ENCODE data around the gene PLA2G3. TPM values are rescaled to one million over a fixed set of nuclear protein-coding genes. Genes with fewer than 3 reads are reported as not detected.
"Not testable (repeated sequence)": the region's sequence is repeated elsewhere in the genome, so short reads cannot be mapped to it uniquely, and the experiment has no call there.

Gene PLA2G3
- total RNA-seq, 1 donor from 2014 or later, result not detected

DNA sequence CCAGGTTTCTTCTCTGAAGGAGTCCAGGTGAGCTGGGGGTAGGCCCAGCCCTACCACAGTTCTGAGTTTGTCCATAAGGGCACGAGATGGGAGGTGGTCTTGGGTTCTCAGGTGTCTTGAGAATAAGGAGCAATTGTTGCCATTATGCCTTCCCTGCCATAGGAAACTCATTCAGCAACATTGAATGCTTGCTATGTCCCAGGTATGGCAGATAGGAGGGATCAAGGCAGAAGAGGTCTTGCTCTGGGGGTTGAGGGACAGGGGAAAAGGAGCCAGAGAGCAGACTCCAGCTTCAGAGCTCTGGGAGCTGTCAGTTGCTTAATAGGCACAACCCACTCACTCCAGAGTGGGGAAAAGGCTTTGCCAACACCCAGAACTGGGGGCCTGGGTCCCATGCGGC lies 37.2 kb downstream of the PLA2G3 start:
- intact Hi-C loops (cut with micrococcal nuclease), result no loop called here

DNA sequence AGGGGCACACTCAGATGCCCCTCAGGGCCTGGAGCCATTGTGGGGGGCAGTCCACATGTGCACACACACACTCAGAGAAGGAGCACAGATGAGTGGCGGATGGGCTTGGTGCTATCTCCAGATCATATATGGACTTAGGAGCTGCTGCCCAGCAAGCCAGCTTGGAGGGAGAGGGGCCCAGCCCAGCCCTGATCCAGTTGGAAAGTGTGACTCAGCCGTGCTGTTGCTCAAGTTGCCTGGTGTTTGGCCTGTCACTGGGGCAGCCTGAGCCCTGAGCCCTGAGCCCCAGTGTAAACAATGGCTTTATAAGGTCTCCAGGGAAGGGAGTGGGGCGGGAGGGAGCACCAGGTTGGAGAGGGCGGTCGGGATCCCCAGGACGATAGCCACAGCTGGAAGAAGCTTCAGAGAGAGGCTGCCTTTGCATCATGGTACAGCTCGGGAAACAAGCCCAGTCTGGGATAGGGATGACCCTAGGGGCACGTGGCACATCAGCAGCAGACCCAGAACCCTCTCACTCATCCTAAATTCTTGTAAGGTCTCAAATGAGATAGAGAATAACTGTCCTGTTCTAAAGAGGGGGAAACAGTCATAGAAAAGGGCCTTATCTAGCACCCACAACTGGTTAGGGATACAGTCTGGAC lies 37.7 kb downstream of the PLA2G3 start:
- intact Hi-C loops (cut with micrococcal nuclease), result no loop called here

DNA sequence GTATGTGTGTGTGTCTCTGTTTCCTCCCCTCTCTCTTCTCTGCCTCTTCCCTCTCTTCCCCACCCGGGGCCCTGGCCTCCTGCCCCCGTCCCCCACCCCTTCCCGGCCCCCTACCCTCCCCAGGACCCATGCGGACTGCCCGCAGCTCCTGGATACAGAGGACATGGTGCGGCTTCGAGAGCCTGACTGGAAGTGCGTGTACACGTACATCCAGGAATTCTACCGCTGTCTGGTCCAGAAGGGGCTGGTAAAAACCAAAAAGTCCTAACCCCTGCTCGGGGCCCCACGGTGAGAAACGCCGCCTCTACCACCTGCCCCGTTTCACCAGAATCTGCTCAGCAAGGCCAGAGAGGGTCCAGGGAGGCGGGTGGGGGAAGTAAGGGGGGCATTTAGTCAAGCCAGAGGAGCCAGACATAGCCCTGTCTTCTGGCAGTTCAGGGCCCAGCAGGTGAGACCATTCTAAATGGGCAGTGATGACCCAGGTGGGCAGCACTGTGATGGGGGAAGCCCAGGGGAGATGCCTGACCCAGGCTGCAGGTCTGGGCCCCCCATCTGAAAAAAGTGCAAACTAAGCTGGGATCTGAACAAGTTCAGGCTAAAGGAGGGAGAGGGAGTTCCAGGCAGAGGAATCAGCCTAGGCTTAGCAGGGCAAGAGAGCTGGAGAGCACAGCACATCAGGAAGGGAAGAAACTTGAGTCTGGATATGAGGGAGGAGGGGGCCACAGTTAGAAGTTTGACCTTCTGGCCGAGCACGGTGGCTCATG lies 39.4 kb downstream of the PLA2G3 start:
- intact Hi-C loops (cut with micrococcal nuclease), result no loop called here

- intact Hi-C loops (cut with micrococcal nuclease), result no loop called here
These were observed 40.2 kb downstream of the PLA2G3 start for GRCh38 chr22:31099841-31100761.

DNA sequence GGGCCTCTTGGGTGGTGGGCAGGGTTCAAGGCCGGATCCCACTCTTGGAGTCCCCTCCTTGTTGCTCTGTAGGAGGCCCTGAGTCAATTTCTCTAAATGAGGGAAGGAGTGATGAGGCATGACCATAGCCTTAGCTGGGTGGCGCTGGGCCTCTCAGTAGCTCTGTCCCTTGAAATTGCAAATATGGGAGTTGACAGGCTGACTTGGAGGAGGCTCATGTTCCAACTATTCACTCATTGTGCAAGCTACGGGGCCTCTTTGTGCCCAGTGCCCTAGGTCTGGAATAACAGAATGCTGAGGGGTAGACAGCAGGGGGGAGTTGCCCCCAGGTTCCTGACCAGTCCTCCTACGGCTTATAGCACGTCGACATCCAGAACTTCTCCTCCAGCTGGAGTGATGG lies 40.9 kb downstream of the PLA2G3 start:
- intact Hi-C loops (cut with micrococcal nuclease), result no loop called here

DNA sequence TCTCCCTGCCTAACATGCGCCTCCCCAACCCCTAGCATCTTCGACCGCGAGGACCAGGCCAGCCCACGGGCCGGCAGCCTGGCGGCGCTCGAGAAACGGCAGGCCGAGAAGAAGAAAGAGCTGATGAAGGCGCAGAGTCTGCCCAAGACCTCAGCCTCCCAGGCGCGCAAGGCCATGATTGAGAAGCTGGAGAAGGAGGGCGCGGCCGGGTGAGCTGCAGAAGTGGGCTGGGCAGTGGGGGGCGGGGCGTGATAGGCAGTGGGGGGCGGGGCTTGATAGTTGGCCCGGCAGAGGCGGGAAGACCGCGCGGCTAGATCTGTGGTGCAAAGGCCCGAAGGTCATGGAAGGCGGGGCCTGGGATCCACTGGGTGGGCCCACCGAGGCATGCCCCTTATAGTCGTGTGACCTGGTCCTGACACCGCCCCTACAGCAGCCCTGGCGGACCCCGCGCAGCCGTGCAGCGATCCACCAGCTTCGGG lies 41.6 kb downstream of the PLA2G3 start:
- intact Hi-C loops (cut with micrococcal nuclease), result no loop called here

DNA sequence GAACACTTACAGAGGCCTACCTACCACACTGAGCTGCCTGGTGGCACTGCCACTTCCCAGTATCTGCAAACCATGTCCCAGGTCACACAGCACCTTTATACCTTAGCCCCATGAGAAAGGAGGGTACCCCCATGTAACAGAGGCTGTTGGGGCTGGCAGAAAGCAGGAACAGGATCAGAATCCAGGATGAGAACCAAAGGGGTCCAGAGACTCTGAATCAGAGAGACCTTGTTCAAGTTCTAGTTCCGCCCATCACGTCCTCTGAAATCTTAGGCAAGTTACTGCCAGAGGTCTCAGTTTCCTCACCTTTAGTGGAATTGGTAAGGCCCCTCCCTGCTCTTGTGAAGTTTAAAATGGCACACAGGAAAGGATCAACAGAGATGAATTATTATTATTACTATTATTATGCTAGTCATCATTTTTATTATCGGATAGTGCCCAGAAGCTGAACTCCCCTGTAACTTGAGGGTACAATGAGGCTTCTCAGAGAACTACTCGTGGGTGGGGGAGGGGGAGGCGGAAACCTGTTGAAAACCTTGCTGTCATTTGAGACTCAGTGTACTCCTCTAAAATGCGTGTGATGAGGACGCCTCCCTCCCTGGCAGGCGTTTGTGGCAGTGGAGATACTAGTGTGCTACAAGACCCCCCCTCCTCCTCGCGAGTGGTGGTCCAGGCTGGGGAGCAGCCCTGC lies 42.2 kb downstream of the PLA2G3 start:
- intact Hi-C loops (cut with micrococcal nuclease), result no loop called here

DNA sequence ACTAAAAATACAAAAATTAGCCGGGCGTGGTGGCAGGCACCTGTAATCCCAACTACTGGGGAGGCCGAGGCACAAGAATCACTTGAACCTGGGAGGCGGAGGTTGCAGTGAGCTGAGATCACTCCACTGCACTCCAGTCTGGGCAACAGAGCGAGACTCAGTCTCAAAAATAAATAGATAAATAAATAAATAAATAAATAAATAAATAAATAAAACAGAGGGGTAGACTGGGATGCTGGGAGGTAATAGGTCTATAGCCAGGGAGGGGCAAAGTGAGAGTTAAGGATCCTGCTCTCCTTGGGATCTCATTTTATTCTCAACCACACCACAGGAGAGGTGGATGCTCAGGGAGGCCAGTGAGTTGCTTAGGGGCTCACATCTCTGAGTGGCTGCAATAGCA lies 42.8 kb downstream of the PLA2G3 start:
- intact Hi-C loops (cut with micrococcal nuclease), result not testable (repeated sequence)

DNA sequence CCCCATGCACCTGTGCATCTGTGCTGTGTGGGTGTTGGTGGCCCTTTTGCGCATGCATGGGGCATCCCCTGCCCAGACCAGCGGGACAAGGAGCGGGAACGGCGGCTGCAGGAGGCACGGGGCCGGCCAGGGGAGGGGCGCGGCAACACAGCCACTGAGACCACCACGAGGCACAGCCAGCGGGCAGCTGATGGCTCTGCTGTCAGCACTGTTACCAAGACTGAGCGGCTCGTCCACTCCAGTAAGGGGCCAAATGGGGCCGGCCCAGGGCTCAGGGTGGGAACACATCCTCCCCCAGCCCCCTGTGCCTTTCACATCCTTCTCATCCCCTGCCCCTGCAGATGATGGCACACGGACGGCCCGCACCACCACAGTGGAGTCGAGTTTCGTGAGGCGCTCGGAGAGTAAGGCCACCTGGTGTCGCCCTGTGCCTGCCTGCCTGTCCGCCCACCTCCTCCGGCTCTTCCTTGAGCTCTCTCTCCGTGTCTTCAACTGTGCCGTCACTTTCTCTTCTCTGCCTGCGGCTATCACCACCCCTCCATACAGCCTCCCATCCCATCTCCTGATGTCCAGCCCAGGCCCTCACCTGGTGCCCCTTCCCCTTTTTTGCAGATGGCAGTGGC lies 43.5 kb downstream of the PLA2G3 start:
- intact Hi-C loops (cut with micrococcal nuclease), result no loop called here

- intact Hi-C loops (cut with micrococcal nuclease), result no loop called here
These were observed 44.6 kb downstream of the PLA2G3 start for GRCh38 chr22:31095637-31096249.

DNA sequence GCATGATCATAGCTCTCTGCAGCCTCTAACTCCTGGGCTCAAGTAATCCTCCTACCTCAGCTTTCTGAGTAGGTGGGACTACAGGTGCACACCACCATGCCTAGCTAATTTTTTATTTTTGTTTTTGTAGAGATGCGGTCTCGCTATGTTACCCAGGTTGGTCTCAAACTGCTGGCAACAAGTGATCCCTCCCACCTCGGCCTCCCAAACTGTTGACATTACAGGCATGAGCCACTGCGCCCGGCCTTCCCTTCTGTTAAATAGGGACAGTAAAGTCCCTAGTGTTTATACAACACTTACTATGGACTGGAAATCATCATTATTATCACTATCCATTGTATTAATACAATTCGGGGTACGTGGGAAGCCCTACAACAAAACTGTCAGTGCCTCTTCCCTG lies 45.6 kb downstream of the PLA2G3 start:
- intact Hi-C loops (cut with micrococcal nuclease), result no loop called here

GRCh38 chr22:31094021-31094551 lies 46.2 kb downstream of the PLA2G3 start:
- intact Hi-C loops (cut with micrococcal nuclease), result no loop called here

- intact Hi-C loops (cut with micrococcal nuclease), result no loop called here
These were observed 47.0 kb downstream of the PLA2G3 start for GRCh38 chr22:31093086-31093850.

- intact Hi-C loops (cut with micrococcal nuclease), result no loop called here
These were observed 48.1 kb downstream of the PLA2G3 start for GRCh38 chr22:31092161-31092560.

- intact Hi-C loops (cut with micrococcal nuclease), result no loop called here
These were observed 49.0 kb downstream of the PLA2G3 start for GRCh38 chr22:31091106-31091975.

DNA sequence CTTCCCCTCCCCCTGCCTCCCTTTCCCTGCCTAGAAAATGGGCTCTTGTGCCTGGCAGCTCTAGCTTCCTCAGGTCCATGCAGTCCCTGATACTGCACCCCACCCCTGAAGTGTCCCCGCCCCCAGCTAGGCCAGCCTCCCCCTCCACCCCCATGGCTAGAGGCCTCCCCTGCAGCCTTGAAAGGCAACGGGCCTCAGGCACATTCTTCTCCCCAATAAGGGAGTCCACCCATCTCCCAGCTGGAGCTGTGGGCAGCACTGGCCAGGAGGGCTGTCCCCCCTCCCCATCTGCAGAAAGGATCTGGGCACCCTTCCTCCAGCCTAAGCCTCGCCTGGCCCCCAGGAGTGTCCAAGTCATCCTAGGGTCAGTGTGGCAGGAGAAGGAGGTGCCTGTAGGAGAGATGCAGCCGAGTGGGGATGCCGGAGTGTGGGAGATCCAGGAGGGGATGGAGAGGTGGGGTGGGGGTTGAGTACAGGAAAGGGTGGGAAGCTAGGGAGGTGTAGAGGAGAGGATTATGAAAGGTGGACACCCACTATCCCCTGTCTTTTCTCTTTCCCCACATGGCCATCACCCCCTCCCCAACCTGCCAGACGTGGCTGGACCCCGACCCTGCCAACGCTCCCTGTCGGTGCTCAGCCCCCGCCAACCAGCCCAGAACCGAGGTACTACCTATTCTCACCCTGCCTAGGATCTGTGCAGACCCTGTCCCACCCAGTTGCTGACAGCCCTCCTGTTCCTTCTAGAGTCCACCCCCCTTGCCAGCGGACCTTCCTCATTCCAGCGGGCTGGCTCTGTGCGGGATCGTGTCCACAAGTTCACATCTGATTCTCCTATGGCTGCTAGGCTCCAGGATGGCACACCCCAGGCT lies 49.9 kb downstream of the PLA2G3 start:
- intact Hi-C loops (cut with micrococcal nuclease), result no loop called here

All from T-helper 2 cell treated with Interferon-gamma antibody and Interleukin-4, amounts not matched to agents 100 ng/mL and 5 ng/mL, for 36 hours (primary cell).